ENCODE results near the gene PTCD1. TPM values are rescaled to one million over a fixed set of nuclear protein-coding genes. Genes with fewer than 3 reads are reported as not detected.

PTCD1 gene
- total RNA-seq, 6 experiments from 2014 or later, result 4.5 to 8.6 (median 6.7) TPM

DNA sequence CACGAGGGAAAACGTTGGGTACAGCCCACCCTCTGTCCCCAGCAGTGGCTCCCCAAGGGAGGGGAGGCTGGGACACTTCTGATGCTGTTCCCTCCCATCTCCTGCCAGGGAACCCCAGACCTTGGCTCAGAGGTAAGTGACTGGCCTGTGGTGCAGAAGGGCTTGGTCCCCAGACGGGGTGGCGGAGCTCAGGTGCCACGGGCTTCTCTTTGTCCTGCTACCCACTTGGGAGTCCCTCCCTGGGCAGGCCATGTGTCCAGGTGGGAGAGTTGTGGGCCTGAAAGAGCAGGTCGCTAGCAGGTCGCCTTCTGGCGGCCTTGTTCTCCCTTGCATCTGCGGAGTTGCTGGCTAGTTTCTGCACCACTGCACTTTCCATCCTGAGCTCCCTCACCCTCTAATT lies 17.3 kb upstream of the PTCD1 start:
- TF ChIP-seq, protein P1, sequence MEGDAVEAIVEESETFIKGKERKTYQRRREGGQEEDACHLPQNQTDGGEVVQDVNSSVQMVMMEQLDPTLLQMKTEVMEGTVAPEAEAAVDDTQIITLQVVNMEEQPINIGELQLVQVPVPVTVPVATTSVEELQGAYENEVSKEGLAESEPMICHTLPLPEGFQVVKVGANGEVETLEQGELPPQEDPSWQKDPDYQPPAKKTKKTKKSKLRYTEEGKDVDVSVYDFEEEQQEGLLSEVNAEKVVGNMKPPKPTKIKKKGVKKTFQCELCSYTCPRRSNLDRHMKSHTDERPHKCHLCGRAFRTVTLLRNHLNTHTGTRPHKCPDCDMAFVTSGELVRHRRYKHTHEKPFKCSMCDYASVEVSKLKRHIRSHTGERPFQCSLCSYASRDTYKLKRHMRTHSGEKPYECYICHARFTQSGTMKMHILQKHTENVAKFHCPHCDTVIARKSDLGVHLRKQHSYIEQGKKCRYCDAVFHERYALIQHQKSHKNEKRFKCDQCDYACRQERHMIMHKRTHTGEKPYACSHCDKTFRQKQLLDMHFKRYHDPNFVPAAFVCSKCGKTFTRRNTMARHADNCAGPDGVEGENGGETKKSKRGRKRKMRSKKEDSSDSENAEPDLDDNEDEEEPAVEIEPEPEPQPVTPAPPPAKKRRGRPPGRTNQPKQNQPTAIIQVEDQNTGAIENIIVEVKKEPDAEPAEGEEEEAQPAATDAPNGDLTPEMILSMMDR (IDR thresholded peaks at IDR 0.05), result no peak
- H3K27me3 Mint-ChIP-seq (ENCODE audit: insufficient read depth), result peaks cover 2% of the 10 kb centered on the region; the same call in 1 of the 2 replicates
- H3K9me3 Mint-ChIP-seq, result no peaks in the 10 kb centered on the region
- no peak overlapping the region for H3K4me3 Mint-ChIP-seq
- DNase-seq, result no peak
- peaks cover 20% of the 10 kb centered on the region for H3K36me3 Mint-ChIP-seq (ENCODE audit: low read depth)
- no peaks in the 10 kb centered on the region; the same call in 1 of the 2 replicates for H3K4me1 Mint-ChIP-seq (ENCODE audit: low read depth)
- H3K27ac Mint-ChIP-seq, result no peak overlapping the region

DNA sequence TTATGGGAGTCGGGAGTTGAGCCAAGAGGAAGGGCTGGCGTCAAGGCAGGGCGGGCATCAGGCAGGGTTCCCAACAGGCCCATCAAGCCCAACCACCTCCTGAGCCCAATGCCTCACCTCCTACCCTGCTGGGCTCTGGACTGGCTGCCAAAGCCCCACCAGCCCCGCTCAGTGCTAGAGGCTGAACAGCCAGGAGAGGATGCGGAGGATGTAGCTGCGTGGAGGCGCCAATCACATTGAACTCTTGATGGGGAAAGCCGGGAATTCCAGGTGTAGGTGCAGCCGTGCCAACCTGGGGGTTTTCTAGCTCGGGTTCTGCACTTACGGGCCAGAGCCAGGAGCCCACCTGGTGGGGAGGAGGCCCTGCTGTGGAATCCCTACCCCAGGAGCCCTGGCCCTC lies 14.5 kb upstream of the PTCD1 start:
- Mint-ChIP-seq H3K4me1 (ENCODE audit: low read depth) (no peaks in the 10 kb centered on the region), H3K27ac (no peak overlapping the region), H3K27me3 (ENCODE audit: insufficient read depth) (peaks cover 2% of the 10 kb centered on the region; the same call in 1 of the 2 replicates), H3K9me3 (no peaks in the 10 kb centered on the region), H3K36me3 (ENCODE audit: low read depth) (peaks cover 14% of the 10 kb centered on the region), H3K4me3 (no peak overlapping the region)
- DNase-seq, result no peak
- TF ChIP-seq, protein P1 (IDR thresholded peaks at IDR 0.05), result no peak

DNA sequence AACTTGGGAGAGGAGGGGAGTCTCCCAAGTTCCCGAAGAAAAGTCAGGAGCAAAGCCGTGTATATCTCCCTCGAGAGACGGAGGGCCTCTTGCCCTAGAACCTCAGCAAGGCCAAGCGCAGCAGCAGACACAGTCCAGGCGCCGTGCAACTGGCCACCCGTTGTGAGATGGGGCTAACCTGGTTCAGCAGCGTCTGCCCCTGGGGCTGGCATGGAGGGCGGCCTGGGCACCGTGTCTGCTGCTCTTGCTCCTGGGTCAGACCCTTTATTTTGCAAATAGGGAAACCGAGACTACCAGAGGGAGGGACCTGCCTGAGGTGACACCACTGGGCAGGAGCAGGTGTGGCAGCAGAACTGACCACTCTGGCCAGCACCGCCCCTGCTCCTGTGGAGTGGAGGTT lies 13.9 kb upstream of the PTCD1 start:
- peaks cover 14% of the 10 kb centered on the region for H3K36me3 Mint-ChIP-seq (ENCODE audit: low read depth)
- TF ChIP-seq, protein P1 (IDR thresholded peaks at IDR 0.05), result no peak
- H3K9me3 Mint-ChIP-seq, result no peaks in the 10 kb centered on the region

DNA sequence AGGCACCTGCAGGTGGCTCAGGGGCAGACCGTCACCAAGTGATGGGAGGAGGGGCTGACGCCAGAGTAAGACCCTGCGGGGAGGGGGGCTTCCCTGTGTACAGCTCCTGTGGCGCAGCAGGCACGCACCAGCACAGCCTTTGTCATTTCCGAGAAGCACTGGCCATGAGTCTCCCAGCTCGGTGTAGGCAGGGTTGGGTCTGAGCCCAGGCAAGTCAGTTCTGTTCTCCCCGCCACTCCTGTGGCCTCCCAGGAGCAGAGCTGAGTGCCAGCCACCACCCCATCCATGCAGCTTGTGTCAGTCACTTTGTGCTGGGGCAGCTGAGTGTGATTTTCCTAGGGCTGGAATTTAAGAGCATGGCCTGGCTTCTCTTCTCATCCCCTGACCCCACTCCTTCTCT lies 13.3 kb upstream of the PTCD1 start:
- Mint-ChIP-seq H3K27ac (no peak overlapping the region), H3K4me1 (ENCODE audit: low read depth) (no peaks in the 10 kb centered on the region), H3K9me3 (no peaks in the 10 kb centered on the region), H3K27me3 (ENCODE audit: insufficient read depth) (peaks cover 2% of the 10 kb centered on the region; the same call in 1 of the 2 replicates), H3K4me3 (no peak overlapping the region), H3K36me3 (ENCODE audit: low read depth) (peaks cover 14% of the 10 kb centered on the region)
- TF ChIP-seq, protein P1 (IDR thresholded peaks at IDR 0.05), result no peak
- DNase-seq, result no peak

More for the DNA sequence above, 13.9 kb upstream of the PTCD1 start:
- H3K4me3 Mint-ChIP-seq, result no peak overlapping the region
- peaks cover 2% of the 10 kb centered on the region; the same call in 1 of the 2 replicates for H3K27me3 Mint-ChIP-seq (ENCODE audit: insufficient read depth)
- H3K27ac Mint-ChIP-seq, result no peak overlapping the region
- H3K4me1 Mint-ChIP-seq (ENCODE audit: low read depth), result no peaks in the 10 kb centered on the region
- DNase-seq, result no peak

DNA sequence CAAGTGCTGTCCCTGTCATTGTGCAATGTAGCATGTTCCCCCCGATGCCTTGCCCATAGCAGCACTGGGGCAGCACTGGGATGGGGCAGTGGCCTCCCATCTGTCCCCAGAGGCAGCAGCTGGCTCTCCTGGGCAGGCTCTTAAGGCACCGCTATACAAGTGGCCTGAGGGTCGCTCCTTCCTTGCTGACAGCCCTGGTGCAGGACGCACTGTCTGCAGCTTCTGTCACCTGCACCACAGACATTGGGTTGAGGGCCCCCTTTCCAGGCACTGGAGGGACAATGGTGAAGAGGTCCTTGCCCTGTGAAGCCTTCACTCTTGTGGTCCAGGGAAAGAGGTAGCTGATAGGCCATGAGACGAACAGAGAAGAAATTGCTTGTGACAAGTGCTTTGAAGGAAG lies 10.7 kb upstream of the PTCD1 start:
- H3K27me3 Mint-ChIP-seq (ENCODE audit: insufficient read depth), result no peaks in the 10 kb centered on the region
- no peaks in the 10 kb centered on the region for H3K4me1 Mint-ChIP-seq (ENCODE audit: low read depth)
- no peak for DNase-seq
- H3K36me3 Mint-ChIP-seq (ENCODE audit: low read depth), result peaks cover 29% of the 10 kb centered on the region
- TF ChIP-seq, protein P1 (IDR thresholded peaks at IDR 0.05), result no peak
- H3K4me3 Mint-ChIP-seq, result no peak overlapping the region
- no peaks in the 10 kb centered on the region for H3K9me3 Mint-ChIP-seq
- no peak overlapping the region for H3K27ac Mint-ChIP-seq

DNA sequence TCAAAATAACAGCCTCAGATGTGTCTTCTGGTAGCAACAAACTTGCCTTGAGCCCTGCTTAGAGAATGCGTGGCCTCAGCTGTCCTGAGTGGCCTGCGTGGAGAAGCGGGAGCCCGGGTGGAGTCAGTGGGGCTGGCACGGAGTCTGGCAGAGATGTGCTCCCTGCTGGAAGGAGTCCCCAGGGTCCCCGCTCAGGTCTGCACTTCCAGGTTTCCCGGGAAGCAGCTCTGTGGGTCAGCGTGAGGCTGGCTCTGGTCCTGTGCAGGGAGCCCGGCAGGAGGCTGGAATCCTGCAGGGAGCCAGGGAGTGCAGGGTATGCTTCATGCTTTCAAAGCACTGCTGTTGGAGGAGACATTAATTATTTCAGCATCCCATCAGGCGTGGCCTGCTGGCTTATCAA lies 10.3 kb upstream of the PTCD1 start:
- no peak for DNase-seq
- TF ChIP-seq, protein P1 (IDR thresholded peaks at IDR 0.05), result no peak
- Mint-ChIP-seq H3K27ac (no peak overlapping the region), H3K4me3 (no peak overlapping the region), H3K4me1 (ENCODE audit: low read depth) (no peaks in the 10 kb centered on the region), H3K36me3 (ENCODE audit: low read depth) (peaks cover 28% of the 10 kb centered on the region), H3K27me3 (ENCODE audit: insufficient read depth) (no peaks in the 10 kb centered on the region), H3K9me3 (no peaks in the 10 kb centered on the region)
